Panc1 (cell line): ENCODE measurements around the gene ATXN1.

Source experiments
- CTCF ChIP-seq: fragments of 450-650 bp; IDR thresholded peaks from 2 replicates; pipeline ENCODE4 v1.5.1; 2017; ENCODE audit warnings: mild to moderate bottlenecking
- POLR2AphosphoS5 ChIP-seq: IDR thresholded peaks from 2 replicates; pipeline ENCODE4 v1.6.1; 2012; ENCODE audit warnings: mild to moderate bottlenecking, low read depth, low read length, moderate library complexity

- no peak for TF ChIP-seq CTCF
- TF ChIP-seq POLR2AphosphoS5: no peak
Observed at GRCh38 chr6:16700916-16701234, 60.4 kb downstream of the ATXN1 start.
